Progenitor cell of endocrine pancreas (in vitro differentiated cells): ENCODE results near the gene OS9. TPM values are rescaled to one million over a fixed set of nuclear protein-coding genes. Genes with fewer than 3 reads are reported as not detected.
"Not testable (repeated sequence)": the region's sequence is repeated elsewhere in the genome, so short reads cannot be mapped to it uniquely, and the experiment has no call there.

Experiments
- DNase-seq: peaks from one replicate; pipeline ENCODE4 v3.0.0; 2021; ENCODE audit warnings: low spot score; ENCODE audit not compliant: unreplicated experiment
- H3K27ac Mint-ChIP-seq: 2 replicates; pipeline ENCODE4 v1.8.0; 2021; ENCODE audit warnings: mild to moderate bottlenecking, moderate library complexity, mixed read lengths
- H3K27me3 Mint-ChIP-seq: 2 replicates; pipeline ENCODE4 v1.8.0; 2021; ENCODE audit warnings: mixed read lengths
- H3K36me3 Mint-ChIP-seq: 2 replicates; pipeline ENCODE4 v1.8.0; 2022; ENCODE audit warnings: mixed read lengths; ENCODE audit not compliant: insufficient read depth
- H3K4me1 Mint-ChIP-seq: 2 replicates; pipeline ENCODE4 v1.8.0; 2021; ENCODE audit warnings: low read depth, mixed read lengths
- H3K4me3 Mint-ChIP-seq: 2 replicates; pipeline ENCODE4 v1.8.0; 2021; ENCODE audit warnings: low read depth, mild to moderate bottlenecking, moderate library complexity, mixed read lengths
- H3K9me3 Mint-ChIP-seq: 2 replicates; pipeline ENCODE4 v1.8.0; 2021; ENCODE audit warnings: low read depth, mixed read lengths
- CTCF ChIP-seq: fragments of 200-600 bp; sonication (generic); IDR thresholded peaks from one replicate; pipeline ENCODE4 v1.5.0; 2021; ENCODE audit warnings: antibody characterized with exemption, mild to moderate bottlenecking; ENCODE audit not compliant: unreplicated experiment
- total RNA-seq: library from RNA; stranded (reverse); gene quantifications from 2 replicates; pipeline ENCODE4 v1.2.1, GENCODE V29; 2021

OS9 gene
- total RNA-seq, 1 donor from 2014 or later = 204 TPM

- Mint-ChIP-seq H3K9me3 (no peaks in the 10 kb centered on the region), H3K4me1 (no peaks in the 10 kb centered on the region), H3K27ac (no peak overlapping the region), H3K4me3 (no peak overlapping the region), H3K27me3 (peaks cover 2% of the 10 kb centered on the region), H3K36me3 (no peaks in the 10 kb centered on the region)
- DNase-seq = no peak
- no peak for TF ChIP-seq CTCF
Measured at GRCh38 chr12:57672801-57673200, 21.1 kb upstream of the OS9 start.

- no peak for TF ChIP-seq CTCF
- Mint-ChIP-seq H3K36me3 (no peaks in the 10 kb centered on the region), H3K9me3 (no peaks in the 10 kb centered on the region), H3K27me3 (peaks cover 7% of the 10 kb centered on the region), H3K27ac (no peak overlapping the region), H3K4me1 (no peaks in the 10 kb centered on the region), H3K4me3 (no peak overlapping the region)
- DNase-seq = no peak
Measured at GRCh38 chr12:57674691-57675090, 19.2 kb upstream of the OS9 start.

GRCh38 chr12:57677947-57678346 is 16.0 kb upstream of the OS9 start:
- peaks cover 12% of the 10 kb centered on the region for H3K27me3 Mint-ChIP-seq
- H3K4me1 Mint-ChIP-seq, H3K36me3 Mint-ChIP-seq, DNase-seq, H3K27ac Mint-ChIP-seq, H3K4me3 Mint-ChIP-seq, H3K9me3 Mint-ChIP-seq: not testable (repeated sequence)

GRCh38 chr12:57679697-57680096 is 14.2 kb upstream of the OS9 start:
- TF ChIP-seq CTCF = no peak
- Mint-ChIP-seq H3K9me3 (peaks cover 5% of the 10 kb centered on the region), H3K4me1 (no peaks in the 10 kb centered on the region), H3K4me3 (no peak overlapping the region), H3K27me3 (peaks cover 20% of the 10 kb centered on the region), H3K27ac (no peak overlapping the region), H3K36me3 (no peaks in the 10 kb centered on the region)
- DNase-seq = no peak

DNA sequence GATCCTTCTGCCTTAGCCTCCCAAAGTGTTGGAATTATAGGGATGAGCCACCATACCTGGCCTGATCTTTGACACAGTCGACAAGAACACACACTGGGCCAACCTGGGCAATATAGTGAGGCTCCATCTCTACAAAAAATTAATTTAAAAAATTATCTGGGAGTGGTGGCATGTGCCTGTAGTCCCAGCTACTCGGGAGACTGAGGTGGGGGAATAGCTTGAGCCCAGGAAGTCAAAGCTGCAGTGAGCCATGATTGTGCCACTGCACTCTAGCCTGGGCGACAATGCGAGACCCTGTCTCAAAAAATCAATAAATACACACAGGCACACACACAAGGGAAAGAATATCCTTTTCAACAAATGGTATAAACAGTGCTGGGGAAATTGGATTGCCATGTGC is 6.1 kb upstream of the OS9 start:
- Mint-ChIP-seq H3K9me3 (peaks cover 7% of the 10 kb centered on the region), H3K27me3 (peaks cover 68% of the 10 kb centered on the region), H3K36me3 (no peaks in the 10 kb centered on the region), H3K4me3 (no peak overlapping the region), H3K4me1 (no peaks in the 10 kb centered on the region), H3K27ac (no peak overlapping the region)
- DNase-seq = no peak
- no peak for TF ChIP-seq CTCF

DNA sequence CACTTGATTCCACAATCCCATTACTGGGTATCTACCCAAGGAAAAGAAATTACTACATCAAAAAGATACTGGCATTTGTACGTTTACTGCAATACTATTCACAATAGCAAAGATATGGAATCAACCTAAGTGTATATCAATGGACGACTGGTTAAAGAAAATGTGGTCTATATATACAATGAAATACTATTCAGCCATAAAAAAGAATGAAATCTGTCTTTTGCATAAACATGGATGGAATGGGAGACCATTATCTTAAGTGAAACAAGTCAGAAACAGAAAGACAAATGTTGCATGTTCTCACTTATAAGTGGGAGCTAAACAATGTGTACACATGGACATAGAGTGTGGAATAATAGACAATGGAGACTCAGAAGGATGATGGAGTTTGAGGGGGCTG is 5.0 kb upstream of the OS9 start:
- no peaks in the 10 kb centered on the region for H3K36me3 Mint-ChIP-seq
- DNase-seq = no peak
- no peaks in the 10 kb centered on the region for H3K4me1 Mint-ChIP-seq
- TF ChIP-seq CTCF = no peak
- H3K27ac Mint-ChIP-seq = no peak overlapping the region
- peaks cover 66% of the 10 kb centered on the region for H3K27me3 Mint-ChIP-seq
- peaks cover 7% of the 10 kb centered on the region for H3K9me3 Mint-ChIP-seq
- no peak overlapping the region for H3K4me3 Mint-ChIP-seq
